ENCODE results near the gene FOXN3. TPM values are rescaled to one million over a fixed set of nuclear protein-coding genes. Genes with fewer than 3 reads are reported as not detected.

The FOXN3 gene
- total RNA-seq, 6 experiments from 2014 or later: 41.5 to 74.2 (median 55.8) TPM

- Histone ChIP-seq H3K36me3 (no peaks in the 10 kb centered on the region), H3K27me3 (no peaks in the 10 kb centered on the region), H3K4me3 (no peak overlapping the region), H3K4me1 (no peaks in the 10 kb centered on the region), H3K9me3 (no peaks in the 10 kb centered on the region), H3K27ac (no peak overlapping the region)
- ATAC-seq: peak in 3 of 4 donors; percentile 38 to 59 (median 54)
- WGBS (ENCODE audit: insufficient coverage, low coverage, low lambda C conversion rate, missing lambda C conversion rate): 83% methylated on average over 3 of the region's 3 CpGs
- TF ChIP-seq POLR2A (IDR thresholded peaks at IDR 0.05) (no peak), CTCF (IDR thresholded peaks at IDR 0.05) (no peak)
- peak in 1 of 3 donors; percentile 5 for DNase-seq
- intact Hi-C loops (cut with DNase I): no loop called here
Observed at GRCh38 chr14:89288114-89288513, 128.9 kb downstream of the FOXN3 start.

- WGBS (ENCODE audit: insufficient coverage, low coverage, low lambda C conversion rate, missing lambda C conversion rate): 72% methylated on average over 9 of the region's 13 CpGs
- no peaks in the 10 kb centered on the region for H3K27me3 ChIP-seq
- H3K9me3 ChIP-seq: no peaks in the 10 kb centered on the region
- H3K27ac ChIP-seq: no peak overlapping the region
- TF ChIP-seq CTCF (IDR thresholded peaks at IDR 0.05): no peak
- H3K4me1 ChIP-seq: no peaks in the 10 kb centered on the region
- DNase-seq (peak in 1 of 3 donors; percentile 27), ATAC-seq (no peak)
- intact Hi-C loops (cut with DNase I): no loop called here
- no peak overlapping the region for H3K4me3 ChIP-seq
- H3K36me3 ChIP-seq: no peaks in the 10 kb centered on the region
Observed at GRCh38 chr14:89284333-89285058, 132.5 kb downstream of the FOXN3 start.

GRCh38 chr14:89283327-89284060 lies 133.5 kb downstream of the FOXN3 start:
- TF ChIP-seq POLR2A (IDR thresholded peaks at IDR 0.05): no peak
- no peak for TF ChIP-seq CTCF (IDR thresholded peaks at IDR 0.05)

GRCh38 chr14:89282191-89282590 lies 134.8 kb downstream of the FOXN3 start:
- ATAC-seq: no peak
- TF ChIP-seq CTCF (IDR thresholded peaks at IDR 0.05): no peak
- no peak for TF ChIP-seq POLR2A (IDR thresholded peaks at IDR 0.05)
- no peaks in the 10 kb centered on the region for H3K36me3 ChIP-seq
- intact Hi-C loops (cut with DNase I): no loop called here
- no peak overlapping the region for H3K27ac ChIP-seq
- no peaks in the 10 kb centered on the region for H3K27me3 ChIP-seq
- DNase-seq: no peak
- WGBS (ENCODE audit: insufficient coverage, low coverage, low lambda C conversion rate, missing lambda C conversion rate): 90% methylated on average over 1 of the region's 4 CpGs
- H3K9me3 ChIP-seq: no peaks in the 10 kb centered on the region
- H3K4me1 ChIP-seq: no peaks in the 10 kb centered on the region
- no peak overlapping the region for H3K4me3 ChIP-seq

More at GRCh38 chr14:89283327-89284060, 133.5 kb downstream of the FOXN3 start:
- intact Hi-C loops (cut with DNase I): no loop called here
- Histone ChIP-seq H3K27me3 (no peaks in the 10 kb centered on the region), H3K27ac (no peak overlapping the region), H3K4me1 (no peaks in the 10 kb centered on the region), H3K36me3 (no peaks in the 10 kb centered on the region), H3K4me3 (no peak overlapping the region), H3K9me3 (no peaks in the 10 kb centered on the region)
- ATAC-seq (no peak), DNase-seq (peak in 1 of 3 donors; percentile 27)
- WGBS (ENCODE audit: insufficient coverage, low coverage, low lambda C conversion rate, missing lambda C conversion rate): 57% methylated on average over 3 of the region's 6 CpGs
